Breast epithelium (tissue), 3 donors: ENCODE data around the gene DNASE1.

ENCODE experiments used
- POLR2A ChIP-seq: fragments of 450-650 bp; IDR thresholded peaks from one replicate; pipeline ENCODE4 v1.6.1; 2016; ENCODE audit warnings: antibody characterized with exemption, mild to moderate bottlenecking, moderate library complexity
- TF ChIP-seq, protein P1 (sequence below), 3 donors: fragments of 450-650 bp; IDR thresholded peaks; one replicate each; pipeline ENCODE4 v1.5.1; 2016 to 2017; ENCODE audit warnings: antibody characterized with exemption in 3 of 3, mild to moderate bottlenecking in 3 of 3, moderate library complexity in 3 of 3

DNA sequence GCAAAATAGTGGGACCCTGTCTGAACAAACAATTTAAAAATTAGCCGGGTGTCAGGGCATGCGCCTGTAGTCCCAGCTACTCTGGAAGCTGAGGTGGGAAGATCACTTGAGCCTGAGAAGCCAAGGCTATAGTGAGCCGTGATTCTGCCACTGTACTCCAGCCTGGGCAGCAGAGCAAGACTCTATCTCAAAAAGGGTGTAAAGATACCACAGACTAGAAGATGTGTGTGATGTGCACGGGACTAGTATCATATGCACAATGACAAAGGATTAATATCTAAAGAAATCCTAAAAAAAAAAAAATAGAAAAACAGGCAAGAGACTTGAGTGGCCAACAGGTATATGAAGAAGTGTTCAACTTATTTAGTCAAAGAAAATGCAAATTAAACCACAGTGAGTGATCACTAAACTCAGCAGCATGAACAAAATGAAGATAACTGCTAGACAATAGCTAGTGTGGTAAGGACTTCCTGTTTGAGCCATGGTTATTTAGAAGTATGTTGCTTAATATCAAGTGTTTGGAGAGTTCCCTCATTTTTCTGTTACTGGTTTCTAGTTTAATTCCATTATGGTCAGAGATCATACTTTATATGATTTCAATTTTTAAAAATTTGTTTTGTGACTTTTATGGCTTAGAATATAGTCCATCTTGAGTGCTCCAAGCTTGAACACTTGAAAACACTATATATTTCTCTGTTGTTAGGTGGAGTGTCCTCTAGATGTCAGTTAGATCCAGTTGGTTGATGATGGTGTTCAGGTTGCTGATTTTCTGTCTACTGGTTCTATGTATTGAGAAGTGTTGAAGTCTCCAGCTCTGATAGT lies 28.4 kb upstream of the DNASE1 start:
- TF ChIP-seq, protein P1, sequence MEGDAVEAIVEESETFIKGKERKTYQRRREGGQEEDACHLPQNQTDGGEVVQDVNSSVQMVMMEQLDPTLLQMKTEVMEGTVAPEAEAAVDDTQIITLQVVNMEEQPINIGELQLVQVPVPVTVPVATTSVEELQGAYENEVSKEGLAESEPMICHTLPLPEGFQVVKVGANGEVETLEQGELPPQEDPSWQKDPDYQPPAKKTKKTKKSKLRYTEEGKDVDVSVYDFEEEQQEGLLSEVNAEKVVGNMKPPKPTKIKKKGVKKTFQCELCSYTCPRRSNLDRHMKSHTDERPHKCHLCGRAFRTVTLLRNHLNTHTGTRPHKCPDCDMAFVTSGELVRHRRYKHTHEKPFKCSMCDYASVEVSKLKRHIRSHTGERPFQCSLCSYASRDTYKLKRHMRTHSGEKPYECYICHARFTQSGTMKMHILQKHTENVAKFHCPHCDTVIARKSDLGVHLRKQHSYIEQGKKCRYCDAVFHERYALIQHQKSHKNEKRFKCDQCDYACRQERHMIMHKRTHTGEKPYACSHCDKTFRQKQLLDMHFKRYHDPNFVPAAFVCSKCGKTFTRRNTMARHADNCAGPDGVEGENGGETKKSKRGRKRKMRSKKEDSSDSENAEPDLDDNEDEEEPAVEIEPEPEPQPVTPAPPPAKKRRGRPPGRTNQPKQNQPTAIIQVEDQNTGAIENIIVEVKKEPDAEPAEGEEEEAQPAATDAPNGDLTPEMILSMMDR (IDR thresholded peaks at IDR 0.05) = no peak
- TF ChIP-seq POLR2A = no peak
